Tibial artery (tissue), 4 donors: ENCODE data around the gene NEDD4.

Source experiments
- DNase-seq, 2 donors: peaks; one replicate each; pipeline ENCODE4 v3.0.0-alpha.2; 2019
- H3K27ac ChIP-seq, 2 donors: fragments of 200-600 bp; sonication (generic) in 1 of 2; 1 replicate in 1 of 2; 2 replicates in 1 of 2; pipeline ENCODE4 v1.5.1; 2018 to 2019; ENCODE audit warnings: mild to moderate bottlenecking in 1 of 2
- H3K27me3 ChIP-seq, 2 donors: fragments of 200-600 bp; sonication (generic) in 1 of 2; one replicate each; pipeline versions ENCODE4 v1.5.1 to v1.6.0; 2016 to 2019
- H3K36me3 ChIP-seq, 3 donors: fragments of 200-600 bp; sonication (generic) in 2 of 3; one replicate each; pipeline ENCODE4 v1.5.1; 2016 to 2019; ENCODE audit warnings: mild to moderate bottlenecking in 2 of 3
- H3K4me1 ChIP-seq, 4 donors: fragments of 200-600 bp; sonication (generic) in 2 of 4; 1 replicate in 3 of 4; 2 replicates in 1 of 4; pipeline ENCODE4 v1.5.1; 2016 to 2019
- H3K4me3 ChIP-seq, 2 donors: fragments of 200-600 bp; sonication (generic) in 1 of 2; 1 replicate in 1 of 2; 2 replicates in 1 of 2; pipeline ENCODE4 v1.5.1; 2018 to 2019; ENCODE audit warnings: mild to moderate bottlenecking in 2 of 2
- H3K9me3 ChIP-seq, 3 donors: fragments of 200-600 bp; sonication (generic) in 1 of 3; one replicate each; pipeline ENCODE4 v1.5.1; 2016 to 2019
- CTCF ChIP-seq, 2 experiments: fragments of 200-600 bp in 1 of 2; fragments of 450-650 bp in 1 of 2; IDR thresholded peaks; one replicate each; pipeline ENCODE4 v1.5.1; 2017 to 2019; ENCODE audit warnings: antibody characterized with exemption in 2 of 2, mild to moderate bottlenecking in 1 of 2, moderate library complexity in 1 of 2
- intact Hi-C: fragments of 100-400 bp; cut with DNase I; formaldehyde crosslinking; loops from one replicate; pipeline ENCODE4 v1.15.0; 2023; ENCODE audit warnings: low total_unique reads

NEDD4 gene

GRCh38 chr15:55916666-55917409 is 76.6 kb downstream of the NEDD4 start:
- Histone ChIP-seq H3K27ac (peak overlapping the region in 1 of 2 donors; percentile 3), H3K9me3 (no peaks in the 10 kb centered on the region), H3K36me3 (no peaks in the 10 kb centered on the region), H3K27me3 (no peaks in the 10 kb centered on the region), H3K4me1 (peaks cover 0 to 11% (median 2%) of the 10 kb centered on the region in 4 donors), H3K4me3 (no peak overlapping the region)
- intact Hi-C loops, result no loop called here
- no peak for DNase-seq
- no peak for TF ChIP-seq CTCF (IDR thresholded peaks at IDR 0.05)

- intact Hi-C loops, result no loop called here
- Histone ChIP-seq H3K36me3 (no peaks in the 10 kb centered on the region), H3K27me3 (no peaks in the 10 kb centered on the region), H3K9me3 (no peaks in the 10 kb centered on the region), H3K4me1 (peaks cover 0 to 11% (median 2%) of the 10 kb centered on the region in 4 donors), H3K27ac (no peak overlapping the region), H3K4me3 (no peak overlapping the region)
- TF ChIP-seq CTCF (IDR thresholded peaks at IDR 0.05), result no peak
- no peak for DNase-seq
These were observed 77.4 kb downstream of the NEDD4 start for GRCh38 chr15:55915876-55916567.

GRCh38 chr15:55915221-55915620 is 78.2 kb downstream of the NEDD4 start:
- peaks cover 0 to 11% (median 2%) of the 10 kb centered on the region in 4 donors for H3K4me1 ChIP-seq
- intact Hi-C loops, result no loop called here
- no peaks in the 10 kb centered on the region for H3K27me3 ChIP-seq
- TF ChIP-seq CTCF (IDR thresholded peaks at IDR 0.05), result no peak
- no peaks in the 10 kb centered on the region for H3K36me3 ChIP-seq
- no peak overlapping the region for H3K27ac ChIP-seq
- no peak overlapping the region for H3K4me3 ChIP-seq
- no peaks in the 10 kb centered on the region for H3K9me3 ChIP-seq
- DNase-seq, result no peak

GRCh38 chr15:55914446-55914845 is 79.0 kb downstream of the NEDD4 start:
- intact Hi-C loops, result no loop called here

GRCh38 chr15:55912982-55913381 is 80.4 kb downstream of the NEDD4 start:
- intact Hi-C loops, result no loop called here
- Histone ChIP-seq H3K4me3 (no peak overlapping the region), H3K9me3 (no peaks in the 10 kb centered on the region), H3K27ac (no peak overlapping the region), H3K4me1 (peaks cover 0 to 6% (median 2%) of the 10 kb centered on the region in 4 donors), H3K27me3 (no peaks in the 10 kb centered on the region), H3K36me3 (no peaks in the 10 kb centered on the region)
- no peak for DNase-seq
- TF ChIP-seq CTCF (IDR thresholded peaks at IDR 0.05), result no peak

More at GRCh38 chr15:55914446-55914845, 79.0 kb downstream of the NEDD4 start:
- no peaks in the 10 kb centered on the region for H3K9me3 ChIP-seq
- no peaks in the 10 kb centered on the region for H3K36me3 ChIP-seq
- H3K27ac ChIP-seq, result no peak overlapping the region
- peaks cover 0 to 11% (median 2%) of the 10 kb centered on the region in 4 donors for H3K4me1 ChIP-seq
- H3K4me3 ChIP-seq, result no peak overlapping the region
- no peaks in the 10 kb centered on the region for H3K27me3 ChIP-seq
- DNase-seq, result no peak
- TF ChIP-seq CTCF (IDR thresholded peaks at IDR 0.05), result no peak
